ENCODE results near the gene EML4. TPM values are rescaled to one million over a fixed set of nuclear protein-coding genes. Genes with fewer than 3 reads are reported as not detected.

The EML4 gene
- polyA plus RNA-seq, 1 of the 3 experiments (the other 2 are of a cell fraction), result 35.0 TPM

DNA sequence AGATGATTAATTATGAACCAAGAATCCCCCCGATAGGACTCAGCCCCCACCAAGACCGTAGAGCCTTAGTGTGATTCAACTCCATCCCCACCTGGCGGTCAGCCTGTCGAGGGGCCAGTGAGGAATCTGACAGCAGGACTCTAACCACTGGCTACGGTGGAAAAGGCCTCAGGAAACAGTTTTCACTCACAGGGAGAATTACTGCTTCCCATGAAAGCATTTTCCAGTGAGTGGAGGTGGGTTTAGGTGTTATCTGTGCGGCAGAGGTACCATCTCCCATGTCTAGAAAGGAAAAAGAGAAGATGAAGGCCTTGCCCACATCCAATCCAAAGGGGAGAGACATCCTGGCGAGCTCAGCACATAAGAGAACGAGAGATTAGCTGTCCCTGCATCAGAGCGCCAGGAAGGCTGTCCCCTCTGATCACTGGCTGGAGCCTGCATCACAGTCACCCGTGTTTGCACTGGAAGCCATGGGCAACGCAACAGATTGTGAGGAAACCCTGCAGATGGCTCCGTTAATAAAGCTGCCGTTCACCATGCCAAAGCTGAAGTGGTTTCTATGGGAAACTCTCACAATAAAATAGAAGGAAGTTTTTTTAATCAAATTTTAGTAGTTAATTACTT lies 169.5 kb downstream of the EML4 start:
- 91% methylated on average over 12 of the region's 13 CpGs for WGBS (ENCODE audit: low lambda C conversion rate)
- H3K9me2 ChIP-seq, result no peaks in the 10 kb centered on the region
- H3K27me3 ChIP-seq (ENCODE audit: insufficient read depth), result no peaks in the 10 kb centered on the region
- TF ChIP-seq RFX5 (IDR thresholded peaks at IDR 0.05; ENCODE audit: low read length), result no peak
- no peak for TF ChIP-seq JUND (IDR thresholded peaks at IDR 0.05)
- TF ChIP-seq, protein P1, sequence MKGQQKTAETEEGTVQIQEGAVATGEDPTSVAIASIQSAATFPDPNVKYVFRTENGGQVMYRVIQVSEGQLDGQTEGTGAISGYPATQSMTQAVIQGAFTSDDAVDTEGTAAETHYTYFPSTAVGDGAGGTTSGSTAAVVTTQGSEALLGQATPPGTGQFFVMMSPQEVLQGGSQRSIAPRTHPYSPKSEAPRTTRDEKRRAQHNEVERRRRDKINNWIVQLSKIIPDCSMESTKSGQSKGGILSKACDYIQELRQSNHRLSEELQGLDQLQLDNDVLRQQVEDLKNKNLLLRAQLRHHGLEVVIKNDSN (IDR thresholded peaks at IDR 0.05; ENCODE audit: borderline replicate concordance, low read depth), result no peak
- no peak for TF ChIP-seq YY1 (IDR thresholded peaks at IDR 0.05; ENCODE audit: low read depth)
- no peak for TF ChIP-seq MEF2A (IDR thresholded peaks at IDR 0.05; ENCODE audit: borderline replicate concordance, low read depth)
- no peak for TF ChIP-seq TAF1 (IDR thresholded peaks at IDR 0.05; ENCODE audit: borderline replicate concordance, low read depth, low read length)
- TF ChIP-seq ZBTB33 (IDR thresholded peaks at IDR 0.05; ENCODE audit: borderline replicate concordance, low read depth), result no peak
- no peak for TF ChIP-seq FOXM1 (IDR thresholded peaks at IDR 0.05; ENCODE audit: low read depth)
- TF ChIP-seq PBX3 (IDR thresholded peaks at IDR 0.05), result no peak
- no peak for TF ChIP-seq FOXJ3 (CRISPR knock-in tag; IDR thresholded peaks at IDR 0.05)
- ChIA-PET CTCF (interaction anchor here (0.6 to 4.5 kb wide), 8 partner anchors 8 to 326 kb away, joined by 3 to 28 read pairs (median 3); no protein-coding TSS in a partner anchor), POLR2A (no interaction called here)
- H3F3A ChIP-seq (replicated peaks; ENCODE audit: insufficient read depth), result peaks cover 4% of the 10 kb centered on the region
- no peaks in the 10 kb centered on the region for H3K9me3 ChIP-seq
- H3K9ac ChIP-seq, result no peak overlapping the region
- no peak overlapping the region for H3K4me3 ChIP-seq (ENCODE audit: low read depth in 2 of 2, low read length in 1 of 2)
- DNase-seq, result no peak
- H2AFZ ChIP-seq (ENCODE audit: low read depth), result no peak overlapping the region
- peaks cover 33% of the 10 kb centered on the region in 2 experiments for H3K36me3 ChIP-seq (replicated peaks in 1 of 2; ENCODE audit: control insufficient read depth in 1 of 2, insufficient read depth in 2 of 2, low read length in 1 of 2)
- peaks cover 17 to 19% of the 10 kb centered on the region in 2 experiments; a peak in 3 of 4 replicates for H3K4me1 ChIP-seq (ENCODE audit: control insufficient read depth in 1 of 2, insufficient read depth in 2 of 2, low read depth in 1 of 2, low read length in 1 of 2)
- no peaks in the 10 kb centered on the region for H4K20me1 ChIP-seq (ENCODE audit: insufficient read depth)
- H3K27ac ChIP-seq (ENCODE audit: low read depth in 2 of 2, low read length in 1 of 2), result no peak overlapping the region; a peak in 1 of 4 replicates
- peaks cover 47% of the 10 kb centered on the region for H3K79me2 ChIP-seq (ENCODE audit: insufficient read depth)
- no peak overlapping the region for H3K4me2 ChIP-seq

DNA sequence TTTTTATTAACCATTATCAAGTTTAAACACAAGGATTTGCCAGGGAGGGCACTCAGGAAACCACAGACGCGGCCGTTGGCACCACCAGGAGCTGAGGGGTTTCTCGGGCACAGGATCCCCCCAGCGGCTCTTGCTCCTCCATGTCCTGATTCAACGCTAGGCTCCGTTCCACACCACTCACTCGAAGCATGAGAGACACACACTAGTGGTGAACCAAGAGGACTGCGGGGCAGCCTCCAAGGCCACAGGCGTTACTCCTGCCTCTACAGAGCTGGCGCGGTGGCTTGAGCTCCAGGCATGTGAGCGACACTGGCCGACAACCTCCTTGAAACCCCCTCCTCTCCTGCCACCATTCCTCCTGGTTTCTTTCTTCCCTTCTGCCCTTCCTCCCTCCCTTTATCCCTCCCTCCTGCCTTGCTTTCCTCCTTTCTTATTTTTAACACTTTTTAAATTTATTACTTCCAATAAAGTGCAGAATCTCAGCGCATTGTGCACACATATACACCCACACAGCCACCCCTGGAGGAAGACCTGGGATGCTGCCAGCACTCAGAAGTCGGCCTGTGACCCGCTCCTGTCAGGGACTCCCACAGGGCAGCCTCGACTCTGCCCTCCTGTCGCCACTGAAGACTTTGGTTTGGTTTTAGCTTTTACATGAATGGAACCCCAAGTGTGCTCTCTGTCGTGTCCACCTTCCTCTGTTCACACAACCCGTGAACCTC lies 170.2 kb downstream of the EML4 start:
- 94% methylated on average over 21 of the region's 21 CpGs for WGBS (ENCODE audit: low lambda C conversion rate)
- no peak for TF ChIP-seq NFIC (IDR thresholded peaks at IDR 0.05; ENCODE audit: borderline replicate concordance)
- TF ChIP-seq, protein P2, sequence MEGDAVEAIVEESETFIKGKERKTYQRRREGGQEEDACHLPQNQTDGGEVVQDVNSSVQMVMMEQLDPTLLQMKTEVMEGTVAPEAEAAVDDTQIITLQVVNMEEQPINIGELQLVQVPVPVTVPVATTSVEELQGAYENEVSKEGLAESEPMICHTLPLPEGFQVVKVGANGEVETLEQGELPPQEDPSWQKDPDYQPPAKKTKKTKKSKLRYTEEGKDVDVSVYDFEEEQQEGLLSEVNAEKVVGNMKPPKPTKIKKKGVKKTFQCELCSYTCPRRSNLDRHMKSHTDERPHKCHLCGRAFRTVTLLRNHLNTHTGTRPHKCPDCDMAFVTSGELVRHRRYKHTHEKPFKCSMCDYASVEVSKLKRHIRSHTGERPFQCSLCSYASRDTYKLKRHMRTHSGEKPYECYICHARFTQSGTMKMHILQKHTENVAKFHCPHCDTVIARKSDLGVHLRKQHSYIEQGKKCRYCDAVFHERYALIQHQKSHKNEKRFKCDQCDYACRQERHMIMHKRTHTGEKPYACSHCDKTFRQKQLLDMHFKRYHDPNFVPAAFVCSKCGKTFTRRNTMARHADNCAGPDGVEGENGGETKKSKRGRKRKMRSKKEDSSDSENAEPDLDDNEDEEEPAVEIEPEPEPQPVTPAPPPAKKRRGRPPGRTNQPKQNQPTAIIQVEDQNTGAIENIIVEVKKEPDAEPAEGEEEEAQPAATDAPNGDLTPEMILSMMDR (IDR thresholded peaks at IDR 0.05), result peak; percentile 12; the same call in 1 of the 2 replicates
- TF ChIP-seq CHD2 (IDR thresholded peaks at IDR 0.05; ENCODE audit: low read length, partially characterized antibody), result no peak
- TF ChIP-seq PBX3 (IDR thresholded peaks at IDR 0.05), result no peak
- no peak overlapping the region for H2AFZ ChIP-seq (ENCODE audit: low read depth)
- DNase-seq, result peak; percentile 46
- peaks cover 50% of the 10 kb centered on the region for H3K79me2 ChIP-seq (ENCODE audit: insufficient read depth)
- no peak overlapping the region for H3K9ac ChIP-seq
- no peaks in the 10 kb centered on the region for H3K9me3 ChIP-seq
- POLR2A ChIA-PET, result no interaction called here
- no peak overlapping the region for H3K4me2 ChIP-seq
- no peaks in the 10 kb centered on the region for H3K27me3 ChIP-seq (ENCODE audit: insufficient read depth)
- no peak overlapping the region; a peak in 1 of 4 replicates for H3K27ac ChIP-seq (ENCODE audit: low read depth in 2 of 2, low read length in 1 of 2)
- CTCF ChIA-PET, result interaction anchor here (0.6 to 4.5 kb wide), 7 partner anchors 11 to 326 kb away, joined by 3 to 28 read pairs (median 3); no protein-coding TSS in a partner anchor
- peaks cover 30 to 31% of the 10 kb centered on the region in 2 experiments for H3K36me3 ChIP-seq (replicated peaks in 1 of 2; ENCODE audit: control insufficient read depth in 1 of 2, insufficient read depth in 2 of 2, low read length in 1 of 2)
- H4K20me1 ChIP-seq (ENCODE audit: insufficient read depth), result no peaks in the 10 kb centered on the region
- H3K4me3 ChIP-seq (ENCODE audit: low read depth in 2 of 2, low read length in 1 of 2), result no peak overlapping the region
- peaks cover 17 to 19% of the 10 kb centered on the region in 2 experiments; a peak in 3 of 4 replicates for H3K4me1 ChIP-seq (ENCODE audit: control insufficient read depth in 1 of 2, insufficient read depth in 2 of 2, low read depth in 1 of 2, low read length in 1 of 2)
- peaks cover 8% of the 10 kb centered on the region for H3F3A ChIP-seq (replicated peaks; ENCODE audit: insufficient read depth)
- no peaks in the 10 kb centered on the region for H3K9me2 ChIP-seq

All from SK-N-SH (cell line).